ENCODE results near the gene CCDC85A.

Gene CCDC85A

DNA sequence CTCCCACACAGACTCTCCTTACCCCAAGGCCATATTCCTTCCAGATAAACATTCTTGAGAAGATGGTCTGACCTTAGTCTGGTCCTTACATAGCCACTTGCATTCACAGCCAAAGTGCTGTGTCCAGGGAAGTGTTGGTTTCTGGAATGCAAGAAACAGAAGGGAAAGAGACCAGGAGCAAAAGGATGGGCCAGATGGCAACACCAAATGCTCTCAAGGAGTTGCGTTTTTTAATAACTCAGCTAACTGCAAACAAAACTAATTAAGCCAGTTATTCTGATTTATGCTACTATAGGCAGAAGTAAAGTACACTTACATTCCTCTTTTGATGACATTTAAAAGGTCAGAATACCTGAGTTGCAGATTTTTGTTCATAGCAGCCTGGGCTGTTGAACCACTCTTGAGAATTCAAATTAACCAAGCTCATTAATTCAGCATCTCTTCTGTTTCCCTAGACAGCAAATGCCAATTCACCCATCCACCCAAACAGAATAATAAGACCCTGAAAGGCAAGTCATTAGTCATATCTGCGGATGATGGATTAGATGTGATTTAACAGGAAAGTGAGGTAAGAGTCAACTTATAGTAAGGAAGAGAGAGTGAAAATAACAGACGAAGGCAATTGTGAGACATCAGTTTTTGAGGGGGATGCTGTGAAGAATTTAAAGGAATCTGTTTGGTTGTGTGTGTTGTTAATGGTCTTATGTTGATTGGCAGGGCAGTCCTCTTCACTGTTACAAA lies 18.8 kb downstream of the CCDC85A start:
- TF ChIP-seq CSRNP3 (CRISPR knock-in tag; IDR thresholded peaks at IDR 0.05) (no peak), ARNTL (CRISPR knock-in tag; IDR thresholded peaks at IDR 0.05; ENCODE audit: borderline replicate concordance, low read depth) (no peak), ESRRG (CRISPR knock-in tag; IDR thresholded peaks at IDR 0.05) (no peak), TCF4 (CRISPR knock-in tag; IDR thresholded peaks at IDR 0.05; ENCODE audit: borderline replicate concordance) (no peak), ISL1 (CRISPR knock-in tag; IDR thresholded peaks at IDR 0.05) (no peak), PPARA (CRISPR knock-in tag; IDR thresholded peaks at IDR 0.05; ENCODE audit: borderline replicate concordance) (no peak), GLIS3 (CRISPR knock-in tag; IDR thresholded peaks at IDR 0.05) (no peak), ZNF8 (CRISPR knock-in tag; IDR thresholded peaks at IDR 0.05) (no peak)
- no peak for ATAC-seq

- ATAC-seq = no peak
- TF ChIP-seq BACH2 (CRISPR knock-in tag; IDR thresholded peaks at IDR 0.05; ENCODE audit: borderline replicate concordance) (no peak), GLIS3 (CRISPR knock-in tag; IDR thresholded peaks at IDR 0.05) (no peak), TCF4 (CRISPR knock-in tag; IDR thresholded peaks at IDR 0.05; ENCODE audit: borderline replicate concordance) (no peak), CSRNP3 (CRISPR knock-in tag; IDR thresholded peaks at IDR 0.05) (no peak), TOX (CRISPR knock-in tag; IDR thresholded peaks at IDR 0.05; ENCODE audit: borderline replicate concordance) (no peak), ESRRG (CRISPR knock-in tag; IDR thresholded peaks at IDR 0.05) (no peak), ZNF70 (CRISPR knock-in tag; IDR thresholded peaks at IDR 0.05) (no peak), ZNF8 (CRISPR knock-in tag; IDR thresholded peaks at IDR 0.05) (no peak), ISL1 (CRISPR knock-in tag; IDR thresholded peaks at IDR 0.05) (no peak), CSDC2 (CRISPR knock-in tag; IDR thresholded peaks at IDR 0.05) (no peak), ARNTL (CRISPR knock-in tag; IDR thresholded peaks at IDR 0.05; ENCODE audit: borderline replicate concordance, low read depth) (no peak)
- TF ChIP-seq, protein P1, sequence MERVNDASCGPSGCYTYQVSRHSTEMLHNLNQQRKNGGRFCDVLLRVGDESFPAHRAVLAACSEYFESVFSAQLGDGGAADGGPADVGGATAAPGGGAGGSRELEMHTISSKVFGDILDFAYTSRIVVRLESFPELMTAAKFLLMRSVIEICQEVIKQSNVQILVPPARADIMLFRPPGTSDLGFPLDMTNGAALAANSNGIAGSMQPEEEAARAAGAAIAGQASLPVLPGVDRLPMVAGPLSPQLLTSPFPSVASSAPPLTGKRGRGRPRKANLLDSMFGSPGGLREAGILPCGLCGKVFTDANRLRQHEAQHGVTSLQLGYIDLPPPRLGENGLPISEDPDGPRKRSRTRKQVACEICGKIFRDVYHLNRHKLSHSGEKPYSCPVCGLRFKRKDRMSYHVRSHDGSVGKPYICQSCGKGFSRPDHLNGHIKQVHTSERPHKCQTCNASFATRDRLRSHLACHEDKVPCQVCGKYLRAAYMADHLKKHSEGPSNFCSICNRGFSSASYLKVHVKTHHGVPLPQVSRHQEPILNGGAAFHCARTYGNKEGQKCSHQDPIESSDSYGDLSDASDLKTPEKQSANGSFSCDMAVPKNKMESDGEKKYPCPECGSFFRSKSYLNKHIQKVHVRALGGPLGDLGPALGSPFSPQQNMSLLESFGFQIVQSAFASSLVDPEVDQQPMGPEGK (CRISPR knock-in tag; IDR thresholded peaks at IDR 0.05; ENCODE audit: borderline replicate concordance) = no peak
- TF ChIP-seq, protein P2, sequence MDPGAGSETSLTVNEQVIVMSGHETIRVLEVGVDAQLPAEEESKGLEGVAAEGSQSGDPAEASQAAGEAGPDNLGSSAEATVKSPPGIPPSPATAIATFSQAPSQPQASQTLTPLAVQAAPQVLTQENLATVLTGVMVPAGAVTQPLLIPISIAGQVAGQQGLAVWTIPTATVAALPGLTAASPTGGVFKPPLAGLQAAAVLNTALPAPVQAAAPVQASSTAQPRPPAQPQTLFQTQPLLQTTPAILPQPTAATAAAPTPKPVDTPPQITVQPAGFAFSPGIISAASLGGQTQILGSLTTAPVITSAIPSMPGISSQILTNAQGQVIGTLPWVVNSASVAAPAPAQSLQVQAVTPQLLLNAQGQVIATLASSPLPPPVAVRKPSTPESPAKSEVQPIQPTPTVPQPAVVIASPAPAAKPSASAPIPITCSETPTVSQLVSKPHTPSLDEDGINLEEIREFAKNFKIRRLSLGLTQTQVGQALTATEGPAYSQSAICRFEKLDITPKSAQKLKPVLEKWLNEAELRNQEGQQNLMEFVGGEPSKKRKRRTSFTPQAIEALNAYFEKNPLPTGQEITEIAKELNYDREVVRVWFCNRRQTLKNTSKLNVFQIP (CRISPR knock-in tag; IDR thresholded peaks at IDR 0.05; ENCODE audit: borderline replicate concordance, low read depth) = no peak
- TF ChIP-seq, protein P3, sequence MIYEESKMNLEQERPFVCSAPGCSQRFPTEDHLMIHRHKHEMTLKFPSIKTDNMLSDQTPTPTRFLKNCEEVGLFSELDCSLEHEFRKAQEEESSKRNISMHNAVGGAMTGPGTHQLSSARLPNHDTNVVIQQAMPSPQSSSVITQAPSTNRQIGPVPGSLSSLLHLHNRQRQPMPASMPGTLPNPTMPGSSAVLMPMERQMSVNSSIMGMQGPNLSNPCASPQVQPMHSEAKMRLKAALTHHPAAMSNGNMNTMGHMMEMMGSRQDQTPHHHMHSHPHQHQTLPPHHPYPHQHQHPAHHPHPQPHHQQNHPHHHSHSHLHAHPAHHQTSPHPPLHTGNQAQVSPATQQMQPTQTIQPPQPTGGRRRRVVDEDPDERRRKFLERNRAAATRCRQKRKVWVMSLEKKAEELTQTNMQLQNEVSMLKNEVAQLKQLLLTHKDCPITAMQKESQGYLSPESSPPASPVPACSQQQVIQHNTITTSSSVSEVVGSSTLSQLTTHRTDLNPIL (CRISPR knock-in tag; IDR thresholded peaks at IDR 0.05; ENCODE audit: low read depth) = no peak
Measured at GRCh38 chr2:56204556-56204955, 20.8 kb downstream of the CCDC85A start.

DNA sequence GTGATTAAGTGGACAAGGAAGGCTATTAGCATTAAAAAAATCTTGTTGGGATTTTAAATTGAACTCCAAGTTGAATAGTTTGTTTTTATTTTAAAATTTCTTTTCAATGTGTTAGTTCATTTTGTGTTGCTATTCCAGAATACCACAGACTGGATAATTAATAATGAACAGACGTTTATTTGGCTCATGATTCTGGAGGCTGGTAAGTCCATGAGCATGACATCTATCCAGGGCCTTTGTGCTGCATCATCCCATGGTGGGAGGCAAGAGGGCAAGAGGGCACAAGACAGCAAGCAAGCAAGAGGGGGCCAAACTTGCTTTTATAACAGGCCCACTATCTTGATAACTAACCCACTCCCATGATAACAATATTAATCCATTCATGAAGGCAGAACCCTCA lies 22.5 kb downstream of the CCDC85A start:
- TF ChIP-seq, protein P1 (CRISPR knock-in tag; IDR thresholded peaks at IDR 0.05; ENCODE audit: borderline replicate concordance) = no peak
- no peak for TF ChIP-seq TSHZ2 (CRISPR knock-in tag; IDR thresholded peaks at IDR 0.05)
- no peak for TF ChIP-seq ZNF8 (CRISPR knock-in tag; IDR thresholded peaks at IDR 0.05)
- TF ChIP-seq TOX (CRISPR knock-in tag; IDR thresholded peaks at IDR 0.05; ENCODE audit: borderline replicate concordance) = no peak
- no peak for TF ChIP-seq ARNTL (CRISPR knock-in tag; IDR thresholded peaks at IDR 0.05; ENCODE audit: borderline replicate concordance, low read depth)
- TF ChIP-seq ZFP3 (CRISPR knock-in tag; IDR thresholded peaks at IDR 0.05) = no peak
- TF ChIP-seq CSRNP3 (CRISPR knock-in tag; IDR thresholded peaks at IDR 0.05) = no peak
- TF ChIP-seq ZC3H10 (CRISPR knock-in tag; IDR thresholded peaks at IDR 0.05) = no peak
- ATAC-seq = no peak

Measured in SK-N-SH treated with all-trans-retinoic acid at 6 μM for 48 hours (cell line).